CD4-positive, alpha-beta T cell (primary cell): Measurements from ENCODE around the gene AP1S2. TPM values are rescaled to one million over a fixed set of nuclear protein-coding genes. Genes with fewer than 3 reads are reported as not detected.

Experiments
- ATAC-seq: fragments of 200-7000 bp; cut with Tn5 transposase; one replicate; pipeline ENCODE4 v1.10.0; 2022; ENCODE audit warnings: mild to moderate bottlenecking; ENCODE audit not compliant: poor library complexity
- CTCF ChIA-PET: fragments of 350-600 bp; sonication (Branson Sonifier 250); formaldehyde crosslinking; loops from one replicate; lab custom pipeline; 2021; ENCODE audit warnings: antibody characterized with exemption, inconsistent platforms; lab: Charles Lee
- POLR2A ChIA-PET: fragments of 350-600 bp; sonication (Branson Sonifier 250); formaldehyde crosslinking; loops from one replicate; lab custom pipeline; 2021; ENCODE audit warnings: antibody characterized with exemption, inconsistent platforms; lab: Charles Lee
- DNase-seq, 14 experiments: peaks; one replicate each; pipeline ENCODE4 v3.0.0-alpha.2; 2013 to 2020; ENCODE audit warnings: mixed read lengths in 2 of 14
- H3K27ac ChIP-seq, 2 donors: one replicate each; pipeline versions ENCODE4 v1.5.1 to v1.7.0; 2013; ENCODE audit warnings: low read length in 2 of 2, low read depth in 1 of 2, mild to moderate bottlenecking in 1 of 2
- H3K27me3 ChIP-seq, 2 experiments: 1 replicate in 1 of 2; 2 replicates in 1 of 2; pipeline versions ENCODE4 v1.6.1 to v1.7.0; 2013; ENCODE audit warnings: low read length in 2 of 2, control low read depth in 1 of 2, mild to moderate bottlenecking in 1 of 2, moderate library complexity in 1 of 2; ENCODE audit not compliant: insufficient read depth in 2 of 2, control insufficient read depth in 1 of 2
- H3K36me3 ChIP-seq: one replicate; pipeline ENCODE4 v1.6.1; 2013; ENCODE audit warnings: low read length, control low read depth; ENCODE audit not compliant: insufficient read depth
- H3K4me1 ChIP-seq: one replicate; pipeline ENCODE4 v1.6.1; 2013; ENCODE audit warnings: low read length, control low read depth; ENCODE audit not compliant: insufficient read depth
- H3K4me3 ChIP-seq: one replicate; pipeline ENCODE4 v1.5.1; 2013; ENCODE audit warnings: mild to moderate bottlenecking, low read length, moderate library complexity
- H3K9me3 ChIP-seq, 2 experiments: 1 replicate in 1 of 2; 2 replicates in 1 of 2; pipeline versions ENCODE4 v1.6.1 to v1.7.0; 2013; ENCODE audit warnings: low read length in 2 of 2, mild to moderate bottlenecking in 2 of 2, control low read depth in 1 of 2, moderate library complexity in 1 of 2; ENCODE audit not compliant: control insufficient read depth in 1 of 2, insufficient read depth in 1 of 2
- H3K27ac Mint-ChIP-seq: one replicate; pipeline ENCODE4 v1.8.0; 2020; ENCODE audit warnings: mixed read lengths
- H3K27me3 Mint-ChIP-seq: one replicate; pipeline ENCODE4 v1.8.0; 2021; ENCODE audit warnings: mixed read lengths
- H3K36me3 Mint-ChIP-seq: one replicate; pipeline ENCODE4 v1.8.0; 2021; ENCODE audit warnings: low read depth, mixed read lengths
- H3K4me1 Mint-ChIP-seq: one replicate; pipeline ENCODE4 v1.8.0; 2021; ENCODE audit warnings: low read depth, mixed read lengths
- H3K4me3 Mint-ChIP-seq: one replicate; pipeline ENCODE4 v1.8.0; 2020; ENCODE audit warnings: mild to moderate bottlenecking, mixed read lengths
- H3K9me3 Mint-ChIP-seq: one replicate; pipeline ENCODE4 v1.8.0; 2020; ENCODE audit warnings: mixed read lengths
- CTCF ChIP-seq: fragments of 200-600 bp; IDR thresholded peaks from one replicate; pipeline ENCODE4 v1.8.0; 2022; ENCODE audit warnings: antibody characterized with exemption, mild to moderate bottlenecking
- intact Hi-C, 2 experiments: fragments of 100-400 bp; cut with DNase I in 1 of 2; cut with micrococcal nuclease in 1 of 2; formaldehyde crosslinking; loops; one replicate each; pipeline versions ENCODE4 v1.15.1 to v1.9.0; 2023 to 2025; cut with DNase I, micrococcal nuclease
- total RNA-seq, 174 experiments: library from RNA in 2 of 174; stranded (reverse) in 2 of 174; gene quantifications; one replicate each; pipeline ENCODE4 v1.2.3 and lab custom pipeline; 2021 to 2026

Gene AP1S2
- total RNA-seq, 2 experiments from 2014 or later: 20.0 to 20.8 TPM

DNA sequence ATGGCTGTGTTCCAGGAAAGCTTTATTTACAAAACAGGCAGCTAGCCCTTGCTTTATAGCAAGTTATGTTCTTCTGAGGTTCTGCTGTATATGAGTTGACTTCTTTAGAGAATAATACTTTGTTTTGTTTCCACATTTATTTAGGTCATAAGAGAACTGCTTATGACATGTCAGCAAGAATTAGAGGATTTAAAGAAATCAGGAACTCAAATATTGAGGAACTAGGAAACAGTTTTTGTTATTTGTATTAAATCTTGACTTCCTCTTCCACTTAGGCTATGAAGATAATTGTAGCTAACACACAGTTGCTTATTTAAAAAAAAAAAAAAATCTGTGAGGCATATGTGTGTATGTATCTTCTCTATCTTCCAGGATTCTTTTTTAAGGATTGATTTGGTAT lies 50.0 kb downstream of the AP1S2 start:
- H3K36me3 Mint-ChIP-seq: peaks cover 49% of the 10 kb centered on the region
- H3K27ac Mint-ChIP-seq: no peak overlapping the region
- POLR2A ChIA-PET: no interaction called here
- H3K27me3 Mint-ChIP-seq: no peaks in the 10 kb centered on the region
- Histone ChIP-seq H3K9me3 (no peaks in the 10 kb centered on the region), H3K27ac (no peak overlapping the region), H3K4me3 (no peak overlapping the region), H3K27me3 (no peaks in the 10 kb centered on the region), H3K4me1 (no peaks in the 10 kb centered on the region), H3K36me3 (peaks cover 57% of the 10 kb centered on the region)
- DNase-seq (no peak), ATAC-seq (no peak)
- CTCF ChIA-PET: interaction anchor here (1.2 kb wide), 1 partner anchor 27 kb away, joined by 3 read pairs; no protein-coding TSS in a partner anchor
- H3K4me1 Mint-ChIP-seq: no peaks in the 10 kb centered on the region
- TF ChIP-seq CTCF: no peak
- H3K9me3 Mint-ChIP-seq: no peaks in the 10 kb centered on the region
- no peak overlapping the region for H3K4me3 Mint-ChIP-seq
- intact Hi-C loops: no loop called here

DNA sequence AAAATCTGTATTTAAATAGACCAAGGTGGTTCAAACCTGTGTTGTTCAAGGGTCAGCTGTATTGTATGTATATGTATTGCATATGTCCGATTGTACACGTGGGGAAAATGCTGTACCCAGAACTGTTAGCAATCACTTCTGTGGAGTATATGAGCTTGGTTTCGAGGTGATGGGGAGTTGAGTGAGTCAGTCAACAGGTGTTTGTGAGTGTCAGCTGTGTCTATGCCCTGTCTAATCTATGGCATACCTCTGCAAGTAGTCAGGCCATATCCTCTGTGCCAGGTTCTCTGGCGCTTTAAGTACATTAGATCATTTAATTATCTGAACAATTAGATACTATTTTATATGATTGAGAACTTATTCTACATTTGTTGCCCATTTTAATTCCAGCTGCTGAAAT lies 56.9 kb downstream of the AP1S2 start:
- H3K9me3 Mint-ChIP-seq: no peaks in the 10 kb centered on the region
- ATAC-seq: no peak
- DNase-seq: no peak
- peaks cover 64% of the 10 kb centered on the region for H3K36me3 Mint-ChIP-seq
- no peak overlapping the region for H3K4me3 ChIP-seq
- no peak overlapping the region for H3K27ac Mint-ChIP-seq
- no peaks in the 10 kb centered on the region for H3K27me3 Mint-ChIP-seq
- no peak for TF ChIP-seq CTCF
- ChIA-PET POLR2A (no interaction called here), CTCF (interaction anchor here (0.9 kb wide), 1 partner anchor 18 kb away, joined by 3 read pairs; no protein-coding TSS in a partner anchor)
- peaks cover 10% of the 10 kb centered on the region for H3K4me1 ChIP-seq
- no peak overlapping the region for H3K4me3 Mint-ChIP-seq
- peaks cover 33% of the 10 kb centered on the region for H3K36me3 ChIP-seq
- H3K9me3 ChIP-seq: no peaks in the 10 kb centered on the region
- H3K27me3 ChIP-seq: no peaks in the 10 kb centered on the region
- intact Hi-C loops: loop anchor here (10.0 kb wide), 2 partner anchors 113 to 463 kb away; partner anchors contain the start of gene PIGA (in 1 of the 2)
- peaks cover 26% of the 10 kb centered on the region for H3K4me1 Mint-ChIP-seq
- no peak overlapping the region for H3K27ac ChIP-seq

DNA sequence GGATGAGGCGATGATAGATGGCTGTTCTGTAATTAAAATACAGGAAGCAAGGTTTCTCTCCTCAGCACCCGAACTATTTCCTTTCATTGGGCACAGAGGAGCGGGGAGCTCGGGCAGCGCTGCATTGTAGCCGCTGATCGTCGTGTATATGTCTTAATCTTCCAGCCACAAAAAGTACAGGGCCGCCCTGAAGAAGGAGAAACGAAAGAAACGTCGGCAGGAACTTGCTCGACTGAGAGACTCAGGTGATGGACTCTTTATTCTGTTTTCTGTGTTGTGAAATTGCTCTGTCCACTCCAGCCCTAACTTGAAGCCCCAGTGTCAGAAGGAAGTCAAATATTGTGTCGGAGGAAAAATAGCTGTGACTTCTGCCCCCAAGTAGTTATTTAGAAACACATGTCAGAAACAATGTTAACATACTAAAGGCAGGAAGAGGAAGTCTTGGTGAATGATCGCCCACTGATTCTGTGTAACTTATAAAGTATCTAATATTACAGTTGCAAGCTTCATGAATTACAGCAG lies 63.8 kb downstream of the AP1S2 start:
- Mint-ChIP-seq H3K4me3 (no peak overlapping the region), H3K27ac (no peak overlapping the region), H3K9me3 (no peaks in the 10 kb centered on the region), H3K4me1 (peaks cover 15% of the 10 kb centered on the region), H3K36me3 (peaks cover 30% of the 10 kb centered on the region), H3K27me3 (no peaks in the 10 kb centered on the region)
- peak overlapping the region; percentile 86 for H3K4me3 ChIP-seq
- ATAC-seq (no peak), DNase-seq (peak in 1 of 14 experiments; percentile 42)
- H3K9me3 ChIP-seq: no peaks in the 10 kb centered on the region
- CTCF ChIA-PET: interaction anchor here (0.6 to 1.6 kb wide), 7 partner anchors 9 to 146 kb away, joined by 3 to 6 read pairs (median 4); partner anchors contain the start of gene CA5B
- H3K27me3 ChIP-seq: no peaks in the 10 kb centered on the region
- no peak for TF ChIP-seq CTCF
- peaks cover 27% of the 10 kb centered on the region for H3K4me1 ChIP-seq
- POLR2A ChIA-PET: interaction anchor here (0.9 to 3.5 kb wide), 15 partner anchors 15 to 928 kb away, joined by 3 to 41 read pairs (median 5); partner anchors contain the start of genes AP1S2, CA5B and SYAP1
- H3K27ac ChIP-seq: peak overlapping the region; percentile 87 to 92
- peaks cover 13% of the 10 kb centered on the region for H3K36me3 ChIP-seq
- intact Hi-C loops: loop anchor here (5.0 to 10.0 kb wide), 4 partner anchors 39 to 456 kb away; partner anchors contain the start of genes AP1S2 (in 1 of the 2) and PIGA (in 1 of the 2)
